Measurements from ENCODE around the gene CDS2.

Gene CDS2

GRCh38 chr20:5119435-5120184, 7.2 kb upstream of the CDS2 start, which contains the start of gene PCNA:
PCNA (minus strand) TSS chr20:5119958; CDS start chr20:5119798, 160 bp downstream.
- TF ChIP-seq CTCF (IDR thresholded peaks at IDR 0.05; ENCODE audit: extremely low read depth, missing control alignments), result no peak
- DNase-seq (ENCODE audit: low spot score), result peak; percentile 95

GRCh38 chr20:5120185-5120476, 6.7 kb upstream of the CDS2 start:
- no peak for TF ChIP-seq CTCF (IDR thresholded peaks at IDR 0.05; ENCODE audit: extremely low read depth, missing control alignments)
- DNase-seq (ENCODE audit: low spot score), result no peak

GRCh38 chr20:5122873-5123260, 3.9 kb upstream of the CDS2 start:
- no peak for DNase-seq (ENCODE audit: low spot score)
- TF ChIP-seq CTCF (IDR thresholded peaks at IDR 0.05; ENCODE audit: extremely low read depth, missing control alignments), result no peak

GRCh38 chr20:5127204-5127858, 523 bp downstream of the CDS2 start:
- DNase-seq (ENCODE audit: low spot score), result peak; percentile 56
- no peak for TF ChIP-seq CTCF (IDR thresholded peaks at IDR 0.05; ENCODE audit: extremely low read depth, missing control alignments)

- no peak for TF ChIP-seq CTCF (IDR thresholded peaks at IDR 0.05; ENCODE audit: extremely low read depth, missing control alignments)
- DNase-seq (ENCODE audit: low spot score), result no peak
These were observed 1.1 kb downstream of the CDS2 start for GRCh38 chr20:5127859-5128424.

- DNase-seq (ENCODE audit: low spot score), result no peak
- TF ChIP-seq CTCF (IDR thresholded peaks at IDR 0.05; ENCODE audit: extremely low read depth, missing control alignments), result no peak
These were observed 2.1 kb downstream of the CDS2 start for GRCh38 chr20:5128886-5129285.

- DNase-seq (ENCODE audit: low spot score), result peak; percentile 34
- no peak for TF ChIP-seq CTCF (IDR thresholded peaks at IDR 0.05; ENCODE audit: extremely low read depth, missing control alignments)
These were observed 4.7 kb downstream of the CDS2 start for GRCh38 chr20:5131502-5131901.
